RWPE1 (cell line): ENCODE data around the gene ITPKB.
A peak's percentile ranks its signal among the peaks of the same experiment; 100 is the strongest.

ENCODE experiments used
- CTCF ChIA-PET: fragments of 350-600 bp; sonication (Branson Sonifier 250); formaldehyde crosslinking; extraction: SDS; loops from one replicate; lab custom pipeline; 2021; lab: Yijun Ruan, JAX
- POLR2A ChIA-PET: fragments of 400-600 bp; formaldehyde crosslinking; extraction: SDS; loops from one replicate; lab custom pipeline; 2020; ENCODE audit warnings: antibody characterized with exemption; ENCODE audit not compliant: low non-redundant PET; lab: Yijun Ruan, JAX
- DNase-seq: peaks from one replicate; pipeline ENCODE4 v3.0.0; 2012; ENCODE audit warnings: low spot score
- H3K27ac ChIP-seq: fragments of 450-650 bp; 2 replicates; pipeline ENCODE4 v1.5.1; 2017
- CTCF ChIP-seq: fragments of 450-650 bp; conservative IDR thresholded peaks from 2 replicates; pipeline ENCODE4 v1.5.1; 2017; ENCODE audit warnings: low read depth, mild to moderate bottlenecking

Gene ITPKB

GRCh38 chr1:226680653-226681052, 58.4 kb downstream of the ITPKB start:
- ChIA-PET CTCF (interaction anchor here (0.6 to 1.7 kb wide), 2 partner anchors 9 to 42 kb away, joined by 3 to 5 read pairs; no protein-coding TSS in a partner anchor), POLR2A (no interaction called here)
- H3K27ac ChIP-seq, result no peak overlapping the region
- no peak for TF ChIP-seq CTCF
- DNase-seq, result no peak

GRCh38 chr1:226679853-226680516, 59.1 kb downstream of the ITPKB start:
- DNase-seq, result peak; percentile 46
- no peak overlapping the region for H3K27ac ChIP-seq
- POLR2A ChIA-PET, result no interaction called here
- CTCF ChIA-PET, result interaction anchor here (0.5 to 1.7 kb wide), 2 partner anchors 10 to 730 kb away, joined by 3 read pairs; no protein-coding TSS in a partner anchor
- no peak for TF ChIP-seq CTCF

- DNase-seq, result no peak
- POLR2A ChIA-PET, result no interaction called here
- H3K27ac ChIP-seq, result no peak overlapping the region
- TF ChIP-seq CTCF, result no peak
- CTCF ChIA-PET, result interaction anchor here (0.5 to 2.5 kb wide), 2 partner anchors 9 to 731 kb away, joined by 3 to 6 read pairs; no protein-coding TSS in a partner anchor
Measured at GRCh38 chr1:226679262-226679661, 59.8 kb downstream of the ITPKB start.

- DNase-seq, result no peak
- CTCF ChIA-PET, result interaction anchor here (2.5 kb wide), 1 partner anchor 10 kb away, joined by 6 read pairs; no protein-coding TSS in a partner anchor
- POLR2A ChIA-PET, result no interaction called here
- H3K27ac ChIP-seq, result no peak overlapping the region
- TF ChIP-seq CTCF, result no peak
Measured at GRCh38 chr1:226678701-226679100, 60.4 kb downstream of the ITPKB start.

- no peak for DNase-seq
- ChIA-PET POLR2A (no interaction called here), CTCF (interaction anchor here (2.5 kb wide), 1 partner anchor 10 kb away, joined by 6 read pairs; no protein-coding TSS in a partner anchor)
- no peak for TF ChIP-seq CTCF
- no peak overlapping the region for H3K27ac ChIP-seq
Measured at GRCh38 chr1:226678251-226678650, 60.8 kb downstream of the ITPKB start.

GRCh38 chr1:226677027-226678020, 61.8 kb downstream of the ITPKB start:
- peak; percentile 83 for DNase-seq
- no peak for TF ChIP-seq CTCF
- ChIA-PET CTCF (interaction anchor here (0.6 to 2.5 kb wide), 6 partner anchors 9 to 264 kb away, joined by 3 to 6 read pairs (median 4); no protein-coding TSS in a partner anchor), POLR2A (interaction anchor here (0.6 kb wide), 1 partner anchor 27 kb away, joined by 4 read pairs; no protein-coding TSS in a partner anchor)
- peak overlapping the region; percentile 77 for H3K27ac ChIP-seq
